ENCODE results near the gene CALHM2.

Gene CALHM2

DNA sequence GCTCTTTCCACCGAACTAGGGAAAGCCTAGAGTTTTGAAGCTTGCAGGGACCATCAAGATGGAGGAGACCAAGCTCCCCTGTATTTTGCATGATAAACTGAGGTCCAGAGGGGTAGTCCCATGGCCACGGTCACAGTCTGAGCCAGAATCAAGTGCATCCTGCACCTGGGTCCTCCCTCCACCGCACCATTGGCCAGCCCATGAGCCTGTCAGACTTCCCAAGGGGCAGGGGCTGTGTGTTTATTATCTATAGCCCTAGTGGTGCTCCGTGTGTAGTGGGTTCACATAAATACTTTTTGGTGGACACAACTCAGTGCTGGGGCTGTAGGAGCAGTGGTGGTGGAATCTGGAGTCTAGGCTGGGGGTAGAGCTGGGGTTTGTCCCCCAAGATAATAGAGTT lies 23.3 kb upstream of the CALHM2 start:
- no peak for DNase-seq

DNA sequence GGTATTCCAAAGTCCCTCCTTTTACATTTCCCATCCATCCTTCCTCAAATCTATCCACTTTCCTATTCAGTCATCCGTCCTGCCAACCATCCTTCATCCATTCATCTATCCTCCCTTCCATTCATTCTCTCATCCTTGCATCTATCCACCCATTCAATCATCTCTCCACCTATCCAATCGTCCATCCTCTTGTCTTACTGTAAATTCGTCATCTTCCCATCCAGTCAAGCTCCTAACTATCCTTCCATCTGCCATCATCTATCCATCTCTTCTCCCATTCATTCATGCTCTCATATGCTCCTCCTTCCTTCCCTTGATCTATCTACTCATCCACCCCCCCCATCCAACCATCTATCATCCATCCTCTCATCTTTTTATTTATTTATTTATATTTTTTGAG lies 21.9 kb upstream of the CALHM2 start:
- no peak for DNase-seq

DNA sequence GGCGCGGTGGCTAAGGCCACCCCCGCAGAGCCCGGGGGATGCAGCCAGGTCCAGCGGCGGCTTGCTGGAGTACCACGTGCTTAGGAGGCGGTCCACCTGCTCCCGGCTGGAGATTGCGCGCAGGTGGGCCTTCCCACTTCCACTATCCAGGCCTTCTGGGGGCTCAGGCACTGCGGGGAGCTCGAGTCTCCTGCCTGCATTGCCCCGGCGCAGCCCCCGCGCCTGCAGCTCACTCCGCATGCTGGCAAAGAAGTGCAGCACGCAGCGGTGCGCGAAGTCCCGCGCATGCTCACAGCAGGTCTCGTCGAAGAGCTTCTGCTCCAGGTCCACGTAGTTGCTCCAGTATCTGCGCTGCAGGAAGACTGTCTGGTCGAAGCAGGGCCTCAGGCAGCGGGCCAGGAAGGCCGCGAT lies 21.1 kb upstream of the CALHM2 start:
- no peak for DNase-seq

DNA sequence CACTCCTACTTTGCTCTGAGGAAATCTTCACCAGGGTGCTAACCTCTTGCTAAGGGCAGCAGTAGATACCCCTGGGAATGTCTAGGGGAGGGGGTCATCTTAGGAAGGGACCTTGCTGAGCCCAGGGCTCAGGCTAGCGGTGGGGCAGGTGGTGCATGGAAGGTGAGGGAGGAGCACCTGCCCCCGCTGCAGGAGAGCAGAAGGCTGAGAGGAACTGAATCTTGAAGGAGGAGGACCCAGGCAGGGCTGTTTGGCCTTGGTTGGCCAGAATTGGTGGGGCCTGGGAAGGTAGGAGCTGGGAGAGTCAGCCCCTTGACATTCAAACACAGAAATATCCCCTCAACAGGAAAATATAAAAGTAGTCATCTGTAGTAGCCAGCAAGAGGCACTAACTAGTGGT lies 19.8 kb upstream of the CALHM2 start:
- DNase-seq, result no peak

DNA sequence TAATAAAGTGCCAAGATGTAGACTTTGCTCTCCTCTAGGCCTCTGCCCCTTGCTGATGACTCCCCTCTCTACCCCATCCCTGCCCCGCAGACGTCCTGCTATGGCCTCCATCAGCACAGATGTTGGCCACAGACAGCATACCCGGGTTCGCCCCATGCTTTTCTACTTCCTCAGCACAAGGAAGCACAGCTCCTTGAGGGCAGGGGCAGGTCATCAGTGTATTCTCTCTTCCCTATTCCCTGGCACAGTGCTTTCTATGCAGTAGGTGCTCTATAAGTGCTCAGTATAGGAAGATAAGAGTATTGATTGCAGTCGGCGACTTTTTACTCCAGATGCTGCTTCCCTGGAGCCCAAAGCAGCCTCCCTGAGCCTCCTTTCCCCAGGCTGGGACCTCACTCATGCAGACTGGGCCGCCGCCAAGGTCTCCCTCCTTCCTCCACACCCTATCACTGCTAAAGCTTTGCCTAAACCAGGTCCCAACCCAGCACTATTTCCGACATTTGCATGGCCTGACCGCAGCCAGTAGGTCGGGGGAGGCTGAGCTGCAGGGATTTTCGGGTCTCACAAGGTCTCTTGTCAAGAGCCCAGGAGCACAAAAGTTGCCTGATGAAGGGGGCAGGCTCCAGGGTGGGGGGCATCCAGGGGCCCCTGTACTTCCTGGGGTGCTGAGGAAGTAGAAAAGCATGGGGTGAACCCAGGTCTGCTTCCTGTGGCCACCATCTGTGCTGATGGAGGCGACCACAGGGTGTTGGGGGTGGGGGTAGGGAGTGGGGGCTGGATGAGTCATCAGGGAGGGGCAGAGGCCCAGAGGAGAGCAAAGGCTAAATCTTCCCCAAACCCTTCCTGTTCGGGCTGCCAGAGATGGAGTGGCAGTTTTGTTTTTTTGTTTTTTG lies 18.8 kb upstream of the CALHM2 start:
- peak; percentile 91 for DNase-seq

DNA sequence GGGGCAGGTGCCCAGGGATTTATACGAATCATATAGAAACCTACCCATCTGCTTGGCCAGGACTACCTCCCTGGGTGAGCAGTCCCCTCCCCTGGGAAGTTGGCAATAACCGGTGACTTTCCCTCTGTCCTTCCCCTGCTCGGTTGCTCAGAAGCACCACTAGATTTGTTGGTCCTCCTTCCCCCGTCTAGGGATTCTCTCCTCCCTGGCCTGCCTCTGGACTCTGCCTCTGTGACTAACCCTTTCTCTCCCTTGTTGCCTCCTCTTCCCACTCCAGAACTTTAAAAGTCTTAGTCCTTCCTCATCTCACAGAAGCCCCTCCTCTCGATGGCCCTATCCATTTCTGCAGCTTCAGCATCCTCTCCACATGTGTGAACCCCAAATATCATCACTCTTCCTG lies 17.0 kb upstream of the CALHM2 start:
- no peak for DNase-seq

GRCh38 chr10:103467406-103467805 lies 15.2 kb upstream of the CALHM2 start:
- DNase-seq, result no peak

- no peak for DNase-seq
These were observed 14.6 kb upstream of the CALHM2 start for GRCh38 chr10:103466734-103467133.

- no peak for DNase-seq
These were observed 13.4 kb upstream of the CALHM2 start for GRCh38 chr10:103465411-103466179.

- no peak for DNase-seq
These were observed 11.3 kb upstream of the CALHM2 start for GRCh38 chr10:103463499-103463898.

DNA sequence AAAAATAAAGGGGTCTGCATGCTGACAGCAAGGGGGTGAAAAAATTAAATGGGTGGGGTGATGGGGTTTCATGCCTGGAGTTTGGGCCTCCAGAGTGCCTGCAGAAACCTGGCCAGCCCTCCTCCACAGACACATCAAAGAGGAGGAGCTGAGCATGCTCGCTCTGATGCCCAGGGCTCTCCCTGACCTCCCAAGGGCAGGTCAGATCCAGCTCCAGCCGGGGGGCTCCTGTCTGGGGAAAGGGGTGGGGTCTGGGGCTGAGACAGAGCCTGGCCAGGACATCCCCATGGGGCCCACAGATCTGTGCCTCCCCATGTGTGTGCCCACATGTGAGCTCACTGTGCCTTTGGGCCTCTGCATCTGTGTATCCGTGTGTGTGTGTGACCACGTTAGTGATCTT lies 7.4 kb upstream of the CALHM2 start:
- no peak for DNase-seq

DNA sequence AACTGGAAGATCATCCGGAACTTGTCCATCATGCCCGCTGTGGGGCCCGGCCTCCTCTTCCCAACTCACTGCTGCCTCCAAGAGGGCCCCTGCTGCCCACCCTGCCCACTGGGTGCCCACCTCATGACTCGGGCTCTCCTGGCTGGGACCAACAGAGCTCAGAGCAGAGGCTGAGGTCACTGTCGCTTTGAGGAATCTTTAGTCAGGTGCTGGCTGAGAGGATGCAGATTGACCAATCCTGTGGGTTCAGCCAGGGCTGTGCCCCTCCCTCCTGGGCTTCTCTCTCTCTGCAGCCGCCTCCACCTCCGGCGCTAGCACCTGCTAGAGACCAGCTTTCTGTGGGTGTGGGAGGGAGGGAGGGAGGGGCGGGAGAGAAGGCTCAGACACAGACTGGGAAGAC lies 6.5 kb upstream of the CALHM2 start, which contains the start of gene CALHM1:
Gene CALHM1, minus strand, starts transcription at position 181 of the 400 bp plus-strand sequence. Its CDS starts 149 bp downstream, at position 32.
- peak; percentile 18 for DNase-seq

- no peak for DNase-seq
These were observed 5.9 kb upstream of the CALHM2 start for GRCh38 chr10:103457896-103458583.

DNA sequence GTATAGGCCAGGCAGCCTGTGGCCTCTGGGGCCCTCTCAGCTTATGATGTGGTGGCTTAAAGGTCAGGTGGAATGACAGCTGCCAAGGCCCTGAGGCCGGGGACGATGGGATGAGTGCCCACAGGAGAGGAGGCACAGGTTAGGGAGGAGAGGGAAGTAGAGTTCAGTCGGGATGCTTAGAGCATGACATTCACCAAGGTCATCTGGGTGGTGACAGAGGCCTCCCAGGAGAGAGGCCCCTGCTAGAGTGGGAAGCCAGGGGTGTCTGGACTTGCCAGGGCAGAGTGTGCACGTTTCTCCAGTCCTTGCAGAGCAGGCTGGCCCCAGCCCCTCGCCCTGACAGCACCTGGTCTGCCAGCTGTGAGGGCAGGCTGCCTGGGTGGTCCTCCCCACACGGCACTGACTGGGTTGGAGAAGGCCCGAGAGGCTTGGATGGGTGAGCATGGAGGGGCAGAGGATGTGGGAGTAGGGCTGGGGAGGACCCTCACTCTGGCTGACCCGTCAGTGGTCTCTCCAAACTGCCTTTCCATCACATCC lies 5.1 kb upstream of the CALHM2 start:
- no peak for DNase-seq

- DNase-seq, result no peak
These were observed 4.0 kb upstream of the CALHM2 start for GRCh38 chr10:103456074-103456660.

- no peak for DNase-seq
These were observed 3.1 kb upstream of the CALHM2 start for GRCh38 chr10:103455235-103455634.

GRCh38 chr10:103454026-103454425 lies 1.9 kb upstream of the CALHM2 start:
- no peak for DNase-seq

DNA sequence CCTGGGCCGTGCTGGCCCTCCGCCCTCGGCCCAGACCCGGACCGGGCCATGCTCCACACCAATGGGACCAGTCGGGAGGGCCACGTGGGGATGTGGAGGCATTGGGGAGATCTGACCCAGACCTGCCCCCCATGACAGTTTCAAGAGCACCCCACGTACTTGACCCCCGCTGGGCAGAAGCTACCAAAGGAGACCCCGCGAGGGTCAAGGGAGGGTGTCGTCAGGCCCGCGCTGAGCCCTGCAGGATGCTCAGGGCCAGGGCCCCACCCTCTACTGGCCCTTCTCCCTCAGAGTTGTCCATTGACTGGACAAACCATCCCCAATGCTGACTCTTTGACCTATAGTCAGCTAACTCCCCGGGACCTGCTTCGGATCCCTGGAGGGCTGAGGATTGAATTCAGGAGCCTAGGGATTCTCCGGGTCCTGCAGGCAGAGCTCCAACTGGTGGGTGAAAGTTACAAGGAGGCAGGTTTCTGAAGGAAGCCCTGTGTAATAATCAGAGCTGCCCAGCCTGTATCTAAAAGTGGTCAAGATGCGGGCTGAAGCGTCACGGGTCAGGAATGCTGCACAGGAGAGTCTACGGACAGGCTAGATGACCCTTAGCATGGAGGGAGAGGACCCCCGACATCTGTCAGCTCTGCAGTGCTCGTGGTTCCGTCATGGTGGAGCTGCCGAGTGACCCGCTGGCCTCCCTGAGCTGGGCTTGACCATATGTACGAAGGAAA lies 498 bp upstream of the CALHM2 start:
- DNase-seq, result no peak

DNA sequence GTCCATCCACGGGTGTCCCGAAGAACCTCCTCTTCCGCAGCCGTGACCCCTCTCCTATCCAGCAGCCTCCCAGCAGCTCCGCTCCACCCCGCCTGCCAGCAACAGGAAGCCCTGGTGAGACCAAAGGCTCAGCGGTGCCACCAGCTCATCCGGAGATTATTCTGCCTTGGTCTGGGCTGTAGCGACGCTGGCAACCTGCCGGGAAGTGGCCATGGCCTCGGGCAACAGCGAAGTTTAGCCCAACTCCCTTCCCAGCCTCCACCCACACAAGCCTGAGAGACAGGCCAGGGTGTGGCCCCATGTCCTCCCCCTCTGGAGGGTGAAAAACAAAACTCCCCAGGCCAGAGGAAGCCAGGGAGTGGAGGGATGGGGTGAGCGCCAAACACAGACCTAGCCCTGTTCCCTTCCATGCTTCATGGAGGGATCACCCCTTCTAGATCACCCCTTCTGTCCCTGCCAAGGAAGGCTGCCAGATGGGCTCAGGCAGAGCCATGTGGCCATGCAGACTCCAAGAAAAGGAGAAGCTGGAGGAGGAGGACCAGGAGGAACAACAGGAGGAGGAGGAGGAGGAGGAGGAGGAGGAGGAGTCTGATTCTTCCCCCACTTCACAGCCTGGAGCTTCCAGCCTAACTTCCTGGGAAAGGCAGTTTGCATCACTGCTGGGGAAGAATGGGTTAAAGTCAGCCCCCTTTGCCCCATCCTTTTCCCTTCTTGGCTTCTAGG lies 918 bp downstream of the CALHM2 start:
- peak; percentile 79 for DNase-seq

DNA sequence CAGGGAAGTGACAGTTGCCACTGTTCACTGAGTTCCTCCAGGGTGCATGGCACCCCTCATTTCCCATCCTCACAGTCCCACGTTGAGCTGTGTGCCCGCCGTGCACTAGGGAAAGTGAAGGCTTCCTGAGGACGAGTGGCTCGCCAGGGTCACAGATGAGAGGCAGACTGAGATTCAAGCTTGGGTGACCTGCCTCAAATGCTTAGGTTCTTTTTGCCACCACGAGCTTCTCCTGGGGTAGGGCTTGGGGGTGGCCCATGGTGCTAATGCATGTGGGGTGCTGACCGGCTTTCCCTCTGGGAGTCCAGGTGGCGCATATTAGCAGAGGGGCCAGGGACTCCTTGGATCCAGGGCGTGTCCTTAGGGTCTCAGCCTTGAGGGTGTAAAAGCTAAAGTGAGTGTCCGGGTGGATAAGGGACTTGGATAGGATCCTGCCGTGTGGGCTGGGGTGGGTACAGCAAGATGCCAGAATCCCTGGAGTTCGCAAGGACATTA lies 1.9 kb downstream of the CALHM2 start:
- DNase-seq, result no peak
